GM21786 (cell line): ENCODE results near the gene MAPRE2.
"Not testable (repeated sequence)": the region's sequence is repeated elsewhere in the genome, so short reads cannot be mapped to it uniquely, and the experiment has no call there.

ENCODE experiments used
- ATAC-seq: cut with Tn5 transposase; IDR thresholded peaks from one replicate; pipeline ENCODE4 v1.9.1; 2021; ENCODE audit not compliant: unreplicated experiment

MAPRE2 gene

GRCh38 chr18:35143622-35144596, 102.7 kb downstream of the MAPRE2 start:
- ATAC-seq: no peak

- ATAC-seq: no peak
Observed at GRCh38 chr18:35144698-35145097, 103.5 kb downstream of the MAPRE2 start.

GRCh38 chr18:35150195-35150594, 109.0 kb downstream of the MAPRE2 start:
- not testable (repeated sequence) for ATAC-seq

GRCh38 chr18:35153609-35154272, 112.5 kb downstream of the MAPRE2 start:
- no peak for ATAC-seq

GRCh38 chr18:35155398-35156117, 114.3 kb downstream of the MAPRE2 start:
- no peak for ATAC-seq

- no peak for ATAC-seq
Observed at GRCh38 chr18:35157181-35157580, 116.0 kb downstream of the MAPRE2 start.

GRCh38 chr18:35158728-35159450, 117.7 kb downstream of the MAPRE2 start:
- ATAC-seq: peak; percentile 83

- no peak for ATAC-seq
Observed at GRCh38 chr18:35159782-35160181, 118.6 kb downstream of the MAPRE2 start.

GRCh38 chr18:35161485-35161884, 120.3 kb downstream of the MAPRE2 start:
- ATAC-seq: no peak

- ATAC-seq: no peak
Observed at GRCh38 chr18:35161934-35162333, 120.7 kb downstream of the MAPRE2 start.

GRCh38 chr18:35163014-35163539, 121.9 kb downstream of the MAPRE2 start:
- no peak for ATAC-seq

GRCh38 chr18:35163721-35164120, 122.5 kb downstream of the MAPRE2 start:
- ATAC-seq: no peak

- no peak for ATAC-seq
Observed at GRCh38 chr18:35164133-35164532, 122.9 kb downstream of the MAPRE2 start.

GRCh38 chr18:35167332-35167731, 126.1 kb downstream of the MAPRE2 start:
- no peak for ATAC-seq

- ATAC-seq: no peak
Observed at GRCh38 chr18:35167857-35168256, 126.6 kb downstream of the MAPRE2 start.

- ATAC-seq: not testable (repeated sequence)
Observed at GRCh38 chr18:35170323-35170722, 129.1 kb downstream of the MAPRE2 start.

GRCh38 chr18:35171315-35171987, 130.2 kb downstream of the MAPRE2 start:
- ATAC-seq: no peak

GRCh38 chr18:35172009-35172408, 130.8 kb downstream of the MAPRE2 start:
- ATAC-seq: no peak

- no peak for ATAC-seq
Observed at GRCh38 chr18:35172451-35173035, 131.3 kb downstream of the MAPRE2 start.
